Right ventricle myocardium superior (tissue), 1 donor: Measurements from ENCODE around the gene GPC2. TPM values are rescaled to one million over a fixed set of nuclear protein-coding genes. Genes with fewer than 3 reads are reported as not detected.
"Not testable (repeated sequence)": the region's sequence is repeated elsewhere in the genome, so short reads cannot be mapped to it uniquely, and the experiment has no call there.

Source experiments
- ATAC-seq: fragments of 200-7000 bp; cut with Tn5 transposase; one replicate; pipeline ENCODE4 v1.9.1; 2020; ENCODE audit warnings: mild to moderate bottlenecking; ENCODE audit not compliant: poor library complexity
- DNase-seq: peaks from one replicate; pipeline ENCODE4 v3.0.0-alpha.2; 2020
- intact Hi-C: fragments of 100-400 bp; cut with DNase I; formaldehyde crosslinking; loops from one replicate; pipeline ENCODE4 v1.11.2; 2022
- total RNA-seq: library from RNA; stranded (reverse); fragmentation: NEBNext Ultra II Directional; extraction: Animal tissue kit (Norgen Biotek cat#: 25700); gene quantifications from one replicate; pipeline ENCODE4 v1.2.1, GENCODE V29; 2021
- donor health status: DM: no; HTN: yes; CAD: no; lungs with severe emphysema.

The GPC2 gene
- total RNA-seq, 1 donor from 2014 or later = 0.13 TPM

- ATAC-seq (peak; percentile 9), DNase-seq (no peak)
- intact Hi-C loops = no loop called here
These were observed 19.6 kb downstream of the GPC2 start for GRCh38 chr7:100157334-100158228.

- ATAC-seq (no peak), DNase-seq (no peak)
- intact Hi-C loops = no loop called here
These were observed 20.2 kb downstream of the GPC2 start for GRCh38 chr7:100157069-100157333.

GRCh38 chr7:100156331-100157068 lies 20.7 kb downstream of the GPC2 start:
- intact Hi-C loops = no loop called here
- ATAC-seq (no peak), DNase-seq (no peak)

- DNase-seq (no peak), ATAC-seq (no peak)
These were observed 21.4 kb downstream of the GPC2 start for GRCh38 chr7:100155553-100156317.

GRCh38 chr7:100154651-100155491 lies 22.3 kb downstream of the GPC2 start:
- no peak for DNase-seq
- no peak for ATAC-seq

More at GRCh38 chr7:100155553-100156317, 21.4 kb downstream of the GPC2 start:
- intact Hi-C loops = no loop called here

GRCh38 chr7:100153708-100154535 lies 23.3 kb downstream of the GPC2 start:
- no peak for ATAC-seq

More at GRCh38 chr7:100154651-100155491, 22.3 kb downstream of the GPC2 start:
- intact Hi-C loops = no loop called here

GRCh38 chr7:100152937-100153666 lies 24.1 kb downstream of the GPC2 start:
- intact Hi-C loops = no loop called here
- DNase-seq = no peak
- ATAC-seq = no peak

More at GRCh38 chr7:100153708-100154535, 23.3 kb downstream of the GPC2 start:
- no peak for DNase-seq
- intact Hi-C loops = no loop called here

- ATAC-seq (no peak), DNase-seq (no peak)
- intact Hi-C loops = no loop called here
These were observed 24.8 kb downstream of the GPC2 start for GRCh38 chr7:100152404-100152803.

GRCh38 chr7:100148559-100149328 lies 28.4 kb downstream of the GPC2 start, which contains the start of gene LAMTOR4:
TSS of gene LAMTOR4 (plus strand) at chr7:100148918. CDS start at chr7:100148973, 55 bp downstream.
- intact Hi-C loops = no loop called here
- ATAC-seq = peak; percentile 98
- DNase-seq = peak; percentile 99

- ATAC-seq = no peak
These were observed 29.0 kb downstream of the GPC2 start for GRCh38 chr7:100148225-100148558.

GRCh38 chr7:100147278-100147677 lies 29.9 kb downstream of the GPC2 start:
- intact Hi-C loops = no loop called here

More at GRCh38 chr7:100148225-100148558, 29.0 kb downstream of the GPC2 start:
- no peak for DNase-seq
- intact Hi-C loops = no loop called here

GRCh38 chr7:100146350-100146749 lies 30.8 kb downstream of the GPC2 start:
- intact Hi-C loops, ATAC-seq, DNase-seq: not testable (repeated sequence)

More at GRCh38 chr7:100147278-100147677, 29.9 kb downstream of the GPC2 start:
- no peak for ATAC-seq
- DNase-seq = no peak

GRCh38 chr7:100142461-100142860 lies 34.7 kb downstream of the GPC2 start:
- ATAC-seq (no peak), DNase-seq (no peak)
- intact Hi-C loops = no loop called here

- intact Hi-C loops = no loop called here
- DNase-seq = no peak
- no peak for ATAC-seq
These were observed 35.6 kb downstream of the GPC2 start for GRCh38 chr7:100141555-100141949.

GRCh38 chr7:100137851-100138760 lies 39.1 kb downstream of the GPC2 start:
- ATAC-seq (no peak), DNase-seq (no peak)
- intact Hi-C loops = loop anchor here (10.0 kb wide), 1 partner anchor 77 kb away; the partner anchor contains the start of gene PVRIG
